ENCODE data around the gene HPS1.

The HPS1 gene

DNA sequence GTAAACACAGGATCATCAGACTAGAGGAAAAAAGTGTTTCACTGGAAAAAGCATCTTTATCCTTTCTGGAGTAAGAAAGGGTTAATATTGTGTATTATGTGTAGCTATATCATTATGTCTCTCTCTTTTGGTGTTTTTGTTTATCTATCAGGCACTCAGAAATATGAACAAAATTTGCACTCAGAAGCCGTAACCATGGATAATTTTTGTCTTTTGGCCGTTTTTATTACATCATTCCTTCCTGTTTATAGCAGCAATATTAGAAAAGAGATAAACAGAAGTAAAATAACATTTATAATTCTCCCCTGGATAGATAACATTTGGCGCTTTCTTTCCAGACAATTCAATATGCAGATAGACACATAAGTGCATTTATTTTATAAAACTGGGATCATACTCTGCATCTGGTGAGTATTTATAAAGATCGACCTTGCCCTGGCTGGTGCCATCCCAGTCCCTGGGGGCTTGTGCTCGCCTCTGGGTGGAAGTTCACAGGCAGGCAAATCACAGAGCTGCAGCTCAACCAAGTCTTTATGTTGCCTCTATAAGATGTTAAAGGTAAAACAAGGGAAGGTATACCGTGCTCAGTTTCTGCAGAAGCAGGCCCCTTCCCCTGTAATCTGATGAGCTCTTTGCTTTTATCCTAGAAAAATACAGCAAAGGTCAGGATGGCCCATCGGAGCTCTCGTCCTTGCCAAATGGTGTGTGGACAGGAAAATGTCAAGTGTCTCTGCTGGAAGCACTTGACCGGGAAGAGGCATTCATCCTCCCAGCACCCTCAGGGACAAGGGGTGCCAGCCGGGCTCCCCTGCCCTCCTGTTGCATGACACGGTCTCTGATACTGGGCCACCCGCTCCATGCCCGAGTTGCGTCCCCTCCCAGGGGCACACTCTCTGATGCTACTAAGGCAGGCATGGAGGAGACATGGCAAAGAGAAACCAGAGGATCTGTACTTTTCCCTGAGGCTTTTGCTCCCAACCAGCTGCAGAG lies 75.6 kb downstream of the HPS1 start:
- in situ Hi-C loops (cut with HindIII; ENCODE audit: low sequenced_read_pairs) = no loop called here

DNA sequence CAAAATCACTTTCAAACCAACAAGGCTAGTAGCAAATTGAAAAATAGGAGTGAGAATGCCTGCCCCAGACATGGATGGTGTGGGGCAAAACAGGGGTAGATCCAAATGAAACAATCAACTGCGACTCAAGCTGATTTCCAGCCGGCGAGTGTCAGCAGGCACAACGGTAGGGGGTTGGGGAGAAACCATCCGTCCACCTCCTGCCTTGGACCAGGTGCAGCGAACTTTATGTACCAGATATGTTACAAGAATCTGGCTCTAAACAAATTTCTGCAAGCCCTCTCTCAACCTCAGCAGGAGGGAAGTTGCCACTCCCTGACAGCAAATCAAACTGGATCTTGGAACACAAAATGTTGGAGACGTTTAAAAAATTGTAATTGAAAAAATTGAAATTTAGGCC lies 76.9 kb downstream of the HPS1 start:
- in situ Hi-C loops (cut with HindIII; ENCODE audit: low sequenced_read_pairs) = no loop called here

DNA sequence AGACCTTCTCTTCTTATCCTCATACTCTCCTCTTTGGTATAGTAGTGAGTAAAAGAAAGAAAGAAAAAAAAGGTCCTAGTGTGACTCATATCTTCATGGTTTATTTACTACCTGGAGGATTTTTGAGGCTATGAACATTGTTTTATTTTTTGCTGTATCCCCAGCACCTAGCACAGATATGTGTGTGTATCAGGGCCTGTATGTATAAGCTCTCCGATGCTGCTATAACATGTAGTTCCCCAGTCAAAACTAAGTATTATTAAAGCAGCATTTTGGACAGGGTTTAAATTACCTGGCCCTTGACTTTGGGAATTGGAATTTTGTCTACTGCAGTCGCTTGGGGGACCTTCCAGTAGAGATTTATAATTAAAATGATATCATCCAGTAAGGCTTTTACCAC lies 78.1 kb downstream of the HPS1 start:
- in situ Hi-C loops (cut with HindIII; ENCODE audit: low sequenced_read_pairs) = no loop called here

DNA sequence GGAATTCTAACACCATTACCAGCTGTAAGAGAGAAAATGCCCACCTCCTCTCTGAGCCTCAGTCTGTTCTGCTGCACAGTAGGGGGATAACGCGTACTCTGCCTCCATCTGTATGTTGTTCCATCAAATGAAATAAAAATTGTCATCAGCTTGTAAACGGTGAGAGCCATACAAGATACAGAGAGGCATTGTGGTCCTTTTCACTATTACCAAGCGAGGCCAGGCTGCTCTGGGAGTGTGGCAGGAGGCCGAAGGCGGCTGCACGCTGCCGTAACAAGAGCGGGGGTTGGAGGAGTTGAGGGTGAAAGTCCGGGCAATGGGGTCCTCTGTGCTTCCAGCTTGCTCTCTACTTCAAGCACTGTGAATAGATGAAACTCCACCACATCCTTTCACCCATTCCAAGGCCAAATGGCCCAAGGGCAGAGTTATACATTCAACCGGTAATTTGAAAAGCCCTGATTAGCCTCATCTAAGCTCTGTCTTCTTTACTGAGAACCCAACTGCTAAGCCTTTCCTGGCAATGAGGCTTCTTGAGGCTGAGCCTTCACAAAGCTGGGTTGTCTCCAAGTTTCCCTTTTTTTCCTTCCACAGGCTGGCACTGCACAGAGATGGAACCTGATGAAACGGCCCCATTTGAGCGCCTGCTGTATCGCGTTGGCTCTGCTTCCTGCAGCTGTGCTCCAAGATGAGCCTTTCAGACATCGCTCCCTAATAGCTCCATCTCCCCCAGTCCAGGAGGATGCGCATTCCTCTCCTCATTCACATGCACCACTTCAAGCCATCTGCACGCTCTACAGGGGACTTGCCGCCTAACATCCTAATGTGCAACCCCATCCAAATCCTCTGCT lies 78.9 kb downstream of the HPS1 start:
- in situ Hi-C loops (cut with HindIII; ENCODE audit: low sequenced_read_pairs) = no loop called here

Data from endothelial cell of hepatic sinusoid (primary cell).